Astrocyte of the cerebellum (primary cell): ENCODE measurements around the gene NDFIP1.
"Not testable (repeated sequence)": the region's sequence is repeated elsewhere in the genome, so short reads cannot be mapped to it uniquely, and the experiment has no call there.

ENCODE experiments used
- DNase-seq: peaks from one replicate; pipeline ENCODE4 v3.0.0-alpha.2; 2011; ENCODE audit warnings: low read depth
- H3K4me3 ChIP-seq: 2 replicates; pipeline ENCODE4 v1.5.1; 2011; ENCODE audit warnings: mild to moderate bottlenecking, low read depth, low read length, moderate library complexity
- CTCF ChIP-seq: IDR thresholded peaks from 2 replicates; pipeline ENCODE4 v1.5.1; 2012; ENCODE audit warnings: low read length, low read depth, moderate library complexity, mild to moderate bottlenecking; ENCODE audit errors: missing control alignments
- in situ Hi-C: cut with HindIII; loops from 2 replicates; pipeline ENCODE4 v1.10.0; 2017; ENCODE audit warnings: low sequenced_read_pairs

Gene NDFIP1

DNA sequence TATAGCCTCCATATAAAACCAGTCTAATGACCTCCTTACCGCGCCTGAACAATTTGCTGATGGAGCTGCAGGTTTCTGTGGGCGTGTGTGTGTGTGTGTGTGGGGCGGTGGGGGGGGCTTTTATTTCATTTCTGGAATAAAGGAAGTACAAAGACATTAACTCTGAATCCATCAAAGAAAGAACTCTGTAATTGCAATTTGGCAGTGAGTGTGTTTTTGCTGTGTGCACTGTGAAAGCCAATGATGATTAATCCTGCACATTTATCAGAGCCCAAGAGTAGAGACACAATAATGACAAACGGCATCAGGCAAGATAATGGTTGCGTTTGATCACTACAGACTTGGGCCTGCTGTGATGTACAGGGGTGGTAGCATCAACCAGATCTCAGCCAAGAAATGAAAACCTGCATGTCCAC, 29.3 kb upstream of the NDFIP1 start:
- no peak for TF ChIP-seq CTCF
- DNase-seq, result no peak
- H3K4me3 ChIP-seq, result no peak overlapping the region
- in situ Hi-C loops, result no loop called here

DNA sequence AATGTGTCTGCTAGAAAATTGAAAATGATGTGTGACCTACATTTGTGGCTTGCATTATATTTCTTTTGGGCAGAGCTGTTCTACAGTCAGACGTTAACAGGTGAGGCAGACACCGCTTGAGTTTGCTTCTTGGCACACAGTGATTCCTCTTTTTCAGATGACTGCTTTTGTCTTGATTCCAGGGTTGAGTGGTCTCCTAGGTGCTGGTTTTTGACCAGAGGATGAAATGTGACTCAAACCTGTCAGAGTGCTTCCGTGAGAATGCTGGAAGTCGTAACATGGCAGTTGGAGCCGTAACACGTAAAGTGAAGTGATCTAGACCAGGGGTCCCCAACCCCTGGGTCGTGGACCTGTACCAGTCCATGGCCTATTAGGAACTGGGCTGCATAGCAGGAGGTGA, 28.3 kb upstream of the NDFIP1 start:
- in situ Hi-C loops, result loop anchor here (5.0 kb wide), 1 partner anchor 68 kb away; the partner anchor contains the start of gene GNPDA1
- TF ChIP-seq CTCF, result no peak
- no peak overlapping the region for H3K4me3 ChIP-seq
- DNase-seq, result no peak

DNA sequence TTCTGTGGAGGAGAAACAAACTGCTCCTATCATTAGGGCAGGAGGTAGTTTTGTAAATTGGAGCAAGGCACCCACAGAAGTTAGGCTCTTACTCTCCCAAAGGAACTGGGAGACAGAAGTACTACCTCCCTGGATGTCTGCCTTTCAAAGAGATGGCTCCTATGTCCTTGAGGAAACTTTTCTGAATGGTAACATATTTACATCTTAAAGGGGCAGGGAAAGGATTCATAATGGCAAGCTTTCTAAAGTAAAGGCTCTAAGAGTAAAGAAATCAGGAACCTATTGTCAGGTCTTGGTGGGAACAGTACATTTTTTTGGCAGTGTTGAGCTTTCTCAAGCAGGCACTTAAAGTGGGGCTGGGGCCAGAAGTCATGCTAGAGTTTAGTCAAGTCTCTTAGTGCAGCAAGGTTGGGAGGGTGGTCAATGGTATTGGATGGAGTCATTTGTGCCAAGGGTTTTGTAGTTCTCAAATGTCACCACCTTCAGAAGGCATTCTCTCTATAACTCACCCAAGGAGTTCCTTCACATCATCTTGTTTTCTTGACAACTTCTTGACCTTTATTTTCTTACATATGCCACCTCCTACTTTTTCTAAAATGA, 26.3 kb upstream of the NDFIP1 start:
- no peak overlapping the region for H3K4me3 ChIP-seq
- in situ Hi-C loops, result loop anchor here (5.0 kb wide), 1 partner anchor 70 kb away; the partner anchor contains the start of gene GNPDA1
- no peak for DNase-seq
- no peak for TF ChIP-seq CTCF

- no peak for TF ChIP-seq CTCF
- no peak overlapping the region for H3K4me3 ChIP-seq
- no peak for DNase-seq
- in situ Hi-C loops, result no loop called here
Observed at GRCh38 chr5:142086229-142086628, 22.4 kb upstream of the NDFIP1 start.

- in situ Hi-C loops, result no loop called here
- no peak for DNase-seq
- H3K4me3 ChIP-seq, result no peak overlapping the region
- TF ChIP-seq CTCF, result no peak
Observed at GRCh38 chr5:142086679-142087078, 21.9 kb upstream of the NDFIP1 start.

GRCh38 chr5:142087920-142088679, 20.5 kb upstream of the NDFIP1 start:
- no peak for DNase-seq
- no peak for TF ChIP-seq CTCF
- H3K4me3 ChIP-seq, result no peak overlapping the region
- in situ Hi-C loops, result no loop called here

GRCh38 chr5:142088855-142089479, 19.6 kb upstream of the NDFIP1 start:
- H3K4me3 ChIP-seq, in situ Hi-C loops, DNase-seq: not testable (repeated sequence)
